ENCODE data around the gene RNF31.
A peak's percentile ranks its signal among the peaks of the same experiment; 100 is the strongest.

Gene RNF31

DNA sequence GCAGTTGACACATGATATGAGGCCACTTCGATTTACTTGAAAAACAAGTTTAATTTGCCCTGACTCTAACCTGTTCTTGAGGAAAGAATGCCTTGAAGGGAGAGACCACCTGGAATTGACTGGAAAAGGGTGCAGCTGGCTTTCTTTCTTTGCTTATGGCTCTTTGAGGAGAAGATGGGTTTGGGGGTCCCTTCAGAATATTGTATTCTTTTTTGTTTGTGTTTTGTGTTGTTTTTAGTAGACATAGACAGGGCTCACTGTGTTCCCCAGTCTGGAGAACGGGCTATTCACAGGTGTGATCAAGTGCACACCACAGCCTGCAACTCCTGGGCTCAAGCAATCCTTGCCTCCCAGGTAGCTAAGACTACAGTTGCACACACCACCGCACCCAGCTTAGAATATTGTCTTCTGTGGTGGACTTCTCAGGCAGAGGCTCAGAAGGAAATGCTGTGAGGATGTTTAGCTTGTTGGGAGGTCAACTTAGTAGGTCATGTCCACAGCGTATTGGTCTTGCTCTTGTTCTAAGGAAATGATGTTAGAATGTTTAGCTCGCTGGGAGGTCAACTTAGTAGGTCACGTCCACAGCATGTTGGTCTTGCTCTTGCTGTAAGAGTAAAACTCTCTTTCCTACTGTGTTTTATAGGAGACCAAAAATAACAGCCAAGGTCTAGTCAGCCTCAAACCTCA is 31.0 kb upstream of the RNF31 start:
- H3K27ac ChIP-seq, result no peak overlapping the region
- no peaks in the 10 kb centered on the region for H3K27me3 ChIP-seq
- H3K4me3 ChIP-seq, result peak overlapping the region; percentile 75

DNA sequence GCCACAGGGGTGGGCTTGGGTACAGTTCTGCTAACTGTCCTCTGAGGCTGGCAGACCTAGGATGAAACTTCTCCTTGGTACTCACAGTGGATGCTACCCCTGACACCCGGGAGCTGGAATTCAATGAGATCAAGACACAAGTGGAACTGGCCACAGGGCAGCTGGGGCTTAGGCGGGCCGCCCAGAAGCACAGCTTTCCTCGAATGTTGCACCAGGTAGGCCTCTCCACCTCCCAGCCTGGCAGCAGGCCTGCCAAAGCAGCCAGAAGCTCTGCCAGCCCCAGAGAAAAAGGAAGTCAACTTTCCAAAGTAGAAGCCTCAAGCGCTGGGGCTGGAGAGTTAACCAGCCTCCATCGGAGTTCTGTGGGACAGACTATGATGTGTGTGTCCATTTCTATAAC is 30.1 kb upstream of the RNF31 start:
- H3K4me2 ChIP-seq, result no peak overlapping the region; the same call in 1 of the 2 replicates
- H3K27me3 ChIP-seq, result no peaks in the 10 kb centered on the region
- no peak overlapping the region for H3K27ac ChIP-seq
- H4K20me1 ChIP-seq, result no peaks in the 10 kb centered on the region
- H3K9ac ChIP-seq, result 0 out of 2 replicates have a peak overlapping the region, but pooled peaks have one; percentile 13
- H3K9me3 ChIP-seq, result no peaks in the 10 kb centered on the region
- peaks cover 61% of the 10 kb centered on the region for H3K36me3 ChIP-seq
- peaks cover 19% of the 10 kb centered on the region for H3K4me1 ChIP-seq
- H3K4me3 ChIP-seq, result no peak overlapping the region
- no peak for TF ChIP-seq Cebpa-rat (IDR thresholded peaks at IDR 0.05)

More for the DNA sequence above, 31.0 kb upstream of the RNF31 start:
- peaks cover 52% of the 10 kb centered on the region for H3K36me3 ChIP-seq
- peak overlapping the region; percentile 87 for H3K9ac ChIP-seq
- H3K4me1 ChIP-seq, result peaks cover 19% of the 10 kb centered on the region
- H3K9me3 ChIP-seq, result no peaks in the 10 kb centered on the region
- peak overlapping the region; percentile 93 for H3K4me2 ChIP-seq
- H4K20me1 ChIP-seq, result no peaks in the 10 kb centered on the region
- no peak for TF ChIP-seq Cebpa-rat (IDR thresholded peaks at IDR 0.05)

DNA sequence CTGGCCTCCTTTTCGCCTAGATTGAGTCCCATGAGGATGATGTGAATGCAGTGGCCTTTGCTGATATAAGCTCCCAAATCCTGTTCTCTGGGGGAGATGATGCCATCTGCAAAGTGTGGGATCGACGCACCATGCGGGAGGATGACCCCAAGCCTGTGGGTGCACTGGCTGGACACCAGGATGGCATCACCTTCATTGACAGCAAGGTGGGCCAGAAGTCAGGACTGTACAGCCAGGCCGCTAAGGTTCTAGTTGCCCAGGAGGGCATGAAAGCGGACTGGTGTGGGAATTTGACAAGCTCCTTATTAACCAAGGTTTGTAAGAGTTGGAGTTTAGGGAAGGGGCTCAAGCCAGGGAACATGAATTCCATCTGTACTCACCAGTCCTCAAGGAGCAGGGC is 27.6 kb upstream of the RNF31 start:
- H3K27ac ChIP-seq, result no peak overlapping the region
- peaks cover 15% of the 10 kb centered on the region for H3K4me1 ChIP-seq
- no peaks in the 10 kb centered on the region for H3K27me3 ChIP-seq
- no peaks in the 10 kb centered on the region for H4K20me1 ChIP-seq
- peaks cover 86% of the 10 kb centered on the region for H3K36me3 ChIP-seq
- H3K9me3 ChIP-seq, result no peaks in the 10 kb centered on the region
- H3K4me3 ChIP-seq, result no peak overlapping the region
- H3K9ac ChIP-seq, result no peak overlapping the region
- H3K4me2 ChIP-seq, result no peak overlapping the region
- no peak for TF ChIP-seq Cebpa-rat (IDR thresholded peaks at IDR 0.05)

GRCh38 chr14:24121210-24121609 is 26.1 kb upstream of the RNF31 start:
- no peak overlapping the region for H3K4me2 ChIP-seq
- H3K36me3 ChIP-seq, result peaks cover 88% of the 10 kb centered on the region

GRCh38 chr14:24122416-24122815 is 24.9 kb upstream of the RNF31 start:
- Histone ChIP-seq H3K4me1 (peaks cover 20% of the 10 kb centered on the region), H3K4me2 (no peak overlapping the region), H3K27ac (no peak overlapping the region), H3K9ac (no peak overlapping the region), H4K20me1 (no peaks in the 10 kb centered on the region), H3K36me3 (peaks cover 76% of the 10 kb centered on the region), H3K9me3 (no peaks in the 10 kb centered on the region), H3K27me3 (no peaks in the 10 kb centered on the region), H3K4me3 (no peak overlapping the region)
- no peak for TF ChIP-seq Cebpa-rat (IDR thresholded peaks at IDR 0.05)

More at GRCh38 chr14:24121210-24121609, 26.1 kb upstream of the RNF31 start:
- H4K20me1 ChIP-seq, result no peaks in the 10 kb centered on the region
- H3K4me3 ChIP-seq, result no peak overlapping the region
- no peaks in the 10 kb centered on the region for H3K9me3 ChIP-seq
- no peaks in the 10 kb centered on the region for H3K27me3 ChIP-seq
- no peak overlapping the region for H3K27ac ChIP-seq
- H3K4me1 ChIP-seq, result peaks cover 15% of the 10 kb centered on the region
- TF ChIP-seq Cebpa-rat (IDR thresholded peaks at IDR 0.05), result no peak
- H3K9ac ChIP-seq, result no peak overlapping the region

- Histone ChIP-seq H3K36me3 (peaks cover 71% of the 10 kb centered on the region), H3K27me3 (no peaks in the 10 kb centered on the region), H3K27ac (no peak overlapping the region), H3K9me3 (no peaks in the 10 kb centered on the region), H3K4me2 (no peak overlapping the region), H4K20me1 (no peaks in the 10 kb centered on the region), H3K9ac (no peak overlapping the region), H3K4me3 (no peak overlapping the region), H3K4me1 (peaks cover 25% of the 10 kb centered on the region)
- TF ChIP-seq Cebpa-rat (IDR thresholded peaks at IDR 0.05), result no peak
Observed at GRCh38 chr14:24122898-24123297, 24.4 kb upstream of the RNF31 start.

- H3K27ac ChIP-seq, result no peak overlapping the region
- H3K9me3 ChIP-seq, result no peaks in the 10 kb centered on the region
- no peaks in the 10 kb centered on the region for H4K20me1 ChIP-seq
- peaks cover 31% of the 10 kb centered on the region for H3K4me1 ChIP-seq
- H3K27me3 ChIP-seq, result no peaks in the 10 kb centered on the region
- no peak overlapping the region for H3K4me3 ChIP-seq
- no peak overlapping the region for H3K9ac ChIP-seq
- no peak for TF ChIP-seq Cebpa-rat (IDR thresholded peaks at IDR 0.05)
- no peak overlapping the region for H3K4me2 ChIP-seq
- peaks cover 63% of the 10 kb centered on the region for H3K36me3 ChIP-seq
Observed at GRCh38 chr14:24123424-24124417, 23.6 kb upstream of the RNF31 start.

DNA sequence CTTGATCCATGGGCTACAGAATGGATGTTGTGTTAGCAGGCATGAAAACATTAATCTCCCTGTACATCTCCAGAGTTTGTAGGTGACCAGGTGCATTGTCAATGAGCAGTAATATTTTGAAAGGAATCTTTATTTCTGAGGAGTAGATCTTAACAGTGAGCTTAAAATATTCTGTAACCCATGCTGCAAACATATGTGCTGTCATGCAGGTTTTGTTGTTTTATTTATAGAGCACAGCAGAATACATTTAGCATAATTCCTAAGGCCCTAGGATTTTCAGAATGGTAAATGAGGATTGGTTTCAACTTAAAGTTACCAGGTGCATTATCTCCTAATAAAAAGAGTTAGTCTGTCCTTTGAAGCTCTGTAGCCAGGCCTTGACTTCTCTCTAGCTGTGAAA is 20.4 kb upstream of the RNF31 start:
- no peak for TF ChIP-seq Cebpa-rat (IDR thresholded peaks at IDR 0.05)
- no peaks in the 10 kb centered on the region for H3K9me3 ChIP-seq

DNA sequence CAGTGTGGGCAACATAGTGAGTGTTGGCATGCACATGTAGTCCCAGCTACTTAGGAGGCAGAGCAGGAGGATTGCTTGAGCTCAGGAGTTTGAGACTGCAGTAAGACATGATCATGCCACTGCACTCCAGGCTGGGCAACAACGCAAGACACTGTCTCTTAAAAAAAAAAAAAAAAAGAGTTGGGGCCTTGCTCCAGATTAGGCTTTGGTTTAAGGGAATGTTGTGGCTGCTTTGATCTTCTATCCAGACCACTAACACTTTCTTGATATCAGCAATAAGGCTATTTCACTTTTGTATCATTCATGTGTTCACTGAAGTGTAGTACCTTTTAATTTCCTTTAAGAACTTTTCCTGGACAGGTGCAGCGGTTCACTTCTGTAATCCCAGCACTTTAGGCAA is 19.6 kb upstream of the RNF31 start:
- Histone ChIP-seq H3K4me3 (no peak overlapping the region), H3K4me2 (peak overlapping the region; percentile 41), H3K9me3 (no peaks in the 10 kb centered on the region), H3K27ac (no peak overlapping the region), H3K9ac (no peak overlapping the region), H3K27me3 (no peaks in the 10 kb centered on the region), H4K20me1 (no peaks in the 10 kb centered on the region), H3K36me3 (peaks cover 23% of the 10 kb centered on the region), H3K4me1 (peaks cover 47% of the 10 kb centered on the region)
- no peak for TF ChIP-seq Cebpa-rat (IDR thresholded peaks at IDR 0.05)

More for the DNA sequence above, 20.4 kb upstream of the RNF31 start:
- Histone ChIP-seq H3K36me3 (peaks cover 31% of the 10 kb centered on the region), H3K4me3 (no peak overlapping the region), H3K27ac (no peak overlapping the region), H3K4me2 (peak overlapping the region; percentile 41), H3K4me1 (peaks cover 42% of the 10 kb centered on the region), H3K27me3 (no peaks in the 10 kb centered on the region), H4K20me1 (no peaks in the 10 kb centered on the region), H3K9ac (no peak overlapping the region)
